BJ (cell line): ENCODE data around the gene CAPN10. TPM values are rescaled to one million over a fixed set of nuclear protein-coding genes. Genes with fewer than 3 reads are reported as not detected.

Experiments
- CTCF ChIA-PET: fragments of 350-600 bp; formaldehyde crosslinking; extraction: SDS; loops from one replicate; lab custom pipeline; 2021; ENCODE audit warnings: antibody characterized with exemption, inconsistent platforms; lab: Yijun Ruan, JAX
- POLR2A ChIA-PET: fragments of 300-600 bp; sonication (Branson Sonifier 250); formaldehyde crosslinking; extraction: SDS; loops from one replicate; lab custom pipeline; 2021; ENCODE audit warnings: antibody characterized with exemption; lab: Charles Lee
- DNase-seq: peaks from one replicate; pipeline ENCODE4 v3.0.0-alpha.2; 2011; ENCODE audit warnings: low read depth
- H3K27me3 ChIP-seq: 2 replicates; pipeline ENCODE4 v1.6.0; 2011; ENCODE audit warnings: low read length; ENCODE audit not compliant: control insufficient read depth, insufficient read depth
- H3K36me3 ChIP-seq: 2 replicates; pipeline ENCODE4 v1.5.1; 2011; ENCODE audit warnings: low read length; ENCODE audit not compliant: control insufficient read depth, insufficient read depth
- H3K4me3 ChIP-seq: 2 replicates; pipeline ENCODE4 v1.5.1; 2011; ENCODE audit warnings: low read depth, mild to moderate bottlenecking, control low read depth, low read length
- CTCF ChIP-seq: IDR thresholded peaks from 2 replicates; pipeline ENCODE4 v1.5.1; 2011; ENCODE audit warnings: low read depth, mild to moderate bottlenecking, control low read depth, inconsistent platforms, low read length, moderate library complexity; ENCODE audit not compliant: insufficient read depth
- polyA plus RNA-seq: library from polyadenylated mRNA; depleted of rRNA; stranded (reverse); fragments of >200 nt; gene quantifications from 2 replicates; pipeline ENCODE4 v1.2.3, GENCODE V29; 2011

CAPN10 gene
- polyA plus RNA-seq, 1 experiment: 14.9 TPM

GRCh38 chr2:240628507-240628807 is 41.9 kb downstream of the CAPN10 start:
- no peak for TF ChIP-seq CTCF
- no peak overlapping the region for H3K4me3 ChIP-seq
- H3K36me3 ChIP-seq: no peaks in the 10 kb centered on the region
- POLR2A ChIA-PET: no interaction called here
- H3K27me3 ChIP-seq: no peaks in the 10 kb centered on the region
- CTCF ChIA-PET: no interaction called here
- no peak for DNase-seq

- no peak for TF ChIP-seq CTCF
- H3K4me3 ChIP-seq: no peak overlapping the region
- no peaks in the 10 kb centered on the region for H3K36me3 ChIP-seq
- ChIA-PET CTCF (no interaction called here), POLR2A (interaction anchor here (0.7 kb wide), 1 partner anchor 42 kb away, joined by 3 read pairs; no protein-coding TSS in a partner anchor)
- no peak for DNase-seq
- no peaks in the 10 kb centered on the region for H3K27me3 ChIP-seq
Measured at GRCh38 chr2:240628808-240629618, 42.5 kb downstream of the CAPN10 start.

GRCh38 chr2:240629619-240629967 is 43.1 kb downstream of the CAPN10 start:
- ChIA-PET CTCF (no interaction called here), POLR2A (interaction anchor here (0.7 kb wide), 1 partner anchor 42 kb away, joined by 3 read pairs; no protein-coding TSS in a partner anchor)
- no peak for DNase-seq

GRCh38 chr2:240629968-240630770 is 43.6 kb downstream of the CAPN10 start:
- DNase-seq: no peak
- ChIA-PET POLR2A (no interaction called here), CTCF (no interaction called here)
- H3K4me3 ChIP-seq: no peak overlapping the region
- H3K27me3 ChIP-seq: no peaks in the 10 kb centered on the region
- H3K36me3 ChIP-seq: no peaks in the 10 kb centered on the region
- no peak for TF ChIP-seq CTCF

More at GRCh38 chr2:240629619-240629967, 43.1 kb downstream of the CAPN10 start:
- Histone ChIP-seq H3K27me3 (no peaks in the 10 kb centered on the region), H3K36me3 (no peaks in the 10 kb centered on the region), H3K4me3 (no peak overlapping the region)
- no peak for TF ChIP-seq CTCF

GRCh38 chr2:240630771-240631547 is 44.4 kb downstream of the CAPN10 start:
- H3K27me3 ChIP-seq: no peaks in the 10 kb centered on the region
- H3K4me3 ChIP-seq: no peak overlapping the region
- TF ChIP-seq CTCF: no peak
- H3K36me3 ChIP-seq: no peaks in the 10 kb centered on the region
- ChIA-PET CTCF (no interaction called here), POLR2A (no interaction called here)
- DNase-seq: no peak
